GM19324 (cell line): ENCODE data around the gene FGD6.
"Not testable (repeated sequence)": the region's sequence is repeated elsewhere in the genome, so short reads cannot be mapped to it uniquely, and the experiment has no call there.

Source experiments
- ATAC-seq: cut with Tn5 transposase; IDR thresholded peaks from one replicate; pipeline ENCODE4 v1.9.1; 2021; ENCODE audit warnings: mild to moderate bottlenecking, moderate library complexity; ENCODE audit not compliant: unreplicated experiment, low FRiP score

FGD6 gene

GRCh38 chr12:95206916-95207315 lies 10.4 kb downstream of the FGD6 start:
- ATAC-seq: no peak

GRCh38 chr12:95205685-95206084 lies 11.6 kb downstream of the FGD6 start:
- ATAC-seq: no peak

GRCh38 chr12:95205016-95205624 lies 12.1 kb downstream of the FGD6 start:
- no peak for ATAC-seq

GRCh38 chr12:95204141-95204866 lies 13.0 kb downstream of the FGD6 start:
- no peak for ATAC-seq

- ATAC-seq: no peak
These were observed 13.7 kb downstream of the FGD6 start for GRCh38 chr12:95203487-95204030.

- ATAC-seq: no peak
These were observed 14.4 kb downstream of the FGD6 start for GRCh38 chr12:95202691-95203486.

- ATAC-seq: no peak
These were observed 16.1 kb downstream of the FGD6 start for GRCh38 chr12:95201056-95201670.

GRCh38 chr12:95200128-95200894 lies 17.0 kb downstream of the FGD6 start:
- no peak for ATAC-seq

GRCh38 chr12:95198914-95199313 lies 18.4 kb downstream of the FGD6 start:
- ATAC-seq: no peak

- ATAC-seq: no peak
These were observed 19.6 kb downstream of the FGD6 start for GRCh38 chr12:95197636-95198035.

- not testable (repeated sequence) for ATAC-seq
These were observed 20.2 kb downstream of the FGD6 start for GRCh38 chr12:95196875-95197569.

- ATAC-seq: no peak
These were observed 22.1 kb downstream of the FGD6 start for GRCh38 chr12:95195122-95195521.

GRCh38 chr12:95193139-95193538 lies 24.1 kb downstream of the FGD6 start:
- ATAC-seq: no peak

- ATAC-seq: no peak
These were observed 25.0 kb downstream of the FGD6 start for GRCh38 chr12:95192271-95192670.

GRCh38 chr12:95191060-95191696 lies 26.1 kb downstream of the FGD6 start:
- no peak for ATAC-seq

- ATAC-seq: no peak
These were observed 29.3 kb downstream of the FGD6 start for GRCh38 chr12:95187865-95188415.

- no peak for ATAC-seq
These were observed 31.4 kb downstream of the FGD6 start for GRCh38 chr12:95185854-95186253.

- no peak for ATAC-seq
These were observed 32.2 kb downstream of the FGD6 start for GRCh38 chr12:95185072-95185471.

- no peak for ATAC-seq
These were observed 33.1 kb downstream of the FGD6 start for GRCh38 chr12:95184121-95184520.
